ENCODE data around the gene MYLK4. TPM values are rescaled to one million over a fixed set of nuclear protein-coding genes. Genes with fewer than 3 reads are reported as not detected.

MYLK4 gene
- total and polyA plus RNA-seq, 2 of the 13 experiments (the other 11 are each of a cell fraction or from before 2014, with no cell fraction given), result 0.26 to 0.29 TPM

- TF ChIP-seq ZBTB34 (CRISPR knock-in tag; IDR thresholded peaks at IDR 0.05), result peak; percentile 62; the same call in 1 of the 2 replicates
- TF ChIP-seq ZNF773 (CRISPR knock-in tag; IDR thresholded peaks at IDR 0.05; ENCODE audit: borderline replicate concordance), result peak; percentile 97
- peak; percentile 73 for TF ChIP-seq FOXC1 (CRISPR knock-in tag; IDR thresholded peaks at IDR 0.05; ENCODE audit: borderline replicate concordance)
- no peak for TF ChIP-seq NR2F1 (CRISPR knock-in tag; IDR thresholded peaks at IDR 0.05)
- TF ChIP-seq ZMYM3 (CRISPR knock-in tag; IDR thresholded peaks at IDR 0.05), result 0 out of 2 replicates have a peak, but pooled peaks have one; percentile 19
- TF ChIP-seq CREM (IDR thresholded peaks at IDR 0.05), result peak; percentile 89
- TF ChIP-seq CREM (CRISPR knock-in tag; IDR thresholded peaks at IDR 0.05), result no peak
- TF ChIP-seq USF2 (IDR thresholded peaks at IDR 0.05; ENCODE audit: low read depth, low read length), result no peak; the same call in 1 of the 2 replicates
- peak; percentile 50; the same call in 1 of the 2 replicates for TF ChIP-seq USF2 (CRISPR knock-in tag; IDR thresholded peaks at IDR 0.05; ENCODE audit: borderline replicate concordance)
- TF ChIP-seq KLF12 (CRISPR knock-in tag; IDR thresholded peaks at IDR 0.05; ENCODE audit: borderline replicate concordance), result peak; percentile 89; the same call in 1 of the 2 replicates
- TF ChIP-seq ZNF207 (IDR thresholded peaks at IDR 0.05; ENCODE audit: borderline replicate concordance), result no peak
- peak; percentile 34 for TF ChIP-seq ZFP82 (CRISPR knock-in tag; IDR thresholded peaks at IDR 0.05; ENCODE audit: borderline replicate concordance)
- TF ChIP-seq SMAD1 (CRISPR knock-in tag; IDR thresholded peaks at IDR 0.05; ENCODE audit: borderline replicate concordance, low read depth), result peak; percentile 84; the same call in 1 of the 2 replicates
- no peak for TF ChIP-seq FOXA1 (IDR thresholded peaks at IDR 0.05)
- no peak; the same call in 1 of the 2 replicates for TF ChIP-seq FOXA1 (CRISPR knock-in tag; IDR thresholded peaks at IDR 0.05)
- 0 out of 2 replicates have a peak, but pooled peaks have one; percentile 46 for TF ChIP-seq CHCHD3 (CRISPR knock-in tag; IDR thresholded peaks at IDR 0.05)
- 0 out of 2 replicates have a peak, but pooled peaks have one; percentile 46 for TF ChIP-seq RXRB (CRISPR knock-in tag; IDR thresholded peaks at IDR 0.05; ENCODE audit: borderline replicate concordance)
- TF ChIP-seq GATA4 (IDR thresholded peaks at IDR 0.05; ENCODE audit: borderline replicate concordance, low read depth), result 0 out of 2 replicates have a peak, but pooled peaks have one; percentile 4
- TF ChIP-seq ZHX1 (CRISPR knock-in tag; IDR thresholded peaks at IDR 0.05; ENCODE audit: low read depth), result peak; percentile 66; the same call in 1 of the 2 replicates
- peak; percentile 89 for TF ChIP-seq ZFYVE20 (CRISPR knock-in tag; IDR thresholded peaks at IDR 0.05; ENCODE audit: borderline replicate concordance, low read depth)
- TF ChIP-seq ZNF766 (CRISPR knock-in tag; IDR thresholded peaks at IDR 0.05; ENCODE audit: borderline replicate concordance), result peak; percentile 95
- TF ChIP-seq ZNF558 (CRISPR knock-in tag; IDR thresholded peaks at IDR 0.05; ENCODE audit: borderline replicate concordance), result peak; percentile 90; the same call in 1 of the 2 replicates
- peak; percentile 98; the same call in 1 of the 2 replicates for TF ChIP-seq TMF1 (CRISPR knock-in tag; IDR thresholded peaks at IDR 0.05; ENCODE audit: low read depth)
- no peak for TF ChIP-seq ZNF292 (CRISPR knock-in tag; IDR thresholded peaks at IDR 0.05; ENCODE audit: borderline replicate concordance, low read depth)
Measured at GRCh38 chr6:2765166-2765895, 14.6 kb upstream of the MYLK4 start, which contains the start of gene WRNIP1 (continued).

Data from HepG2 (cell line).